HEK293 (cell line): ENCODE measurements around the gene LAT.
A peak's percentile ranks its signal among the peaks of the same experiment; 100 is the strongest.

Source experiments
- CTCF ChIA-PET: fragments of 350-600 bp; formaldehyde crosslinking; extraction: SDS; loops from one replicate; lab custom pipeline; 2021; ENCODE audit warnings: antibody characterized with exemption; lab: Yijun Ruan, JAX
- POLR2A ChIA-PET: fragments of 300-600 bp; formaldehyde crosslinking; extraction: SDS; loops from one replicate; lab custom pipeline; 2020; ENCODE audit warnings: antibody characterized with exemption, inconsistent platforms; lab: Yijun Ruan, JAX
- H3K27ac ChIP-seq: fragments of 200-500 bp; sonication (Bioruptor generic); 2 replicates; pipeline ENCODE4 v1.5.1; 2014; ENCODE audit warnings: low read depth, low read length, control low read depth, inconsistent platforms; ENCODE audit errors: extremely low read depth
- H3K36me3 ChIP-seq, 2 experiments: fragments of 200-500 bp in 1 of 2; sonication (Bioruptor generic) in 1 of 2; 1 replicate in 1 of 2; 2 replicates in 1 of 2; pipeline ENCODE4 v1.5.1; 2014 to 2017; ENCODE audit warnings: inconsistent platforms in 2 of 2, low read length in 2 of 2; ENCODE audit not compliant: control insufficient read depth in 2 of 2, insufficient read depth in 1 of 2
- H3K4me1 ChIP-seq: fragments of 200-500 bp; sonication (Bioruptor generic); 2 replicates; pipeline ENCODE4 v1.5.1; 2014; ENCODE audit warnings: mild to moderate bottlenecking, low read length, inconsistent platforms; ENCODE audit not compliant: control insufficient read depth, insufficient read depth
- H3K4me3 ChIP-seq: 2 replicates; pipeline ENCODE4 v1.5.1; 2011; ENCODE audit warnings: low read depth, mild to moderate bottlenecking, control low read depth, low read length, moderate library complexity
- H3K9me3 ChIP-seq: fragments of 200-500 bp; sonication (Bioruptor generic); 2 replicates; pipeline ENCODE4 v1.5.1; 2014; ENCODE audit warnings: low read depth, low read length, inconsistent platforms; ENCODE audit not compliant: control insufficient read depth, insufficient read depth
- BCL11B ChIP-seq: fragments of 450-650 bp; formaldehyde crosslinking; IDR thresholded peaks from 2 replicates; pipeline ENCODE4 v1.5.1; 2016; ENCODE audit warnings: low read depth, missing biosample characterization, missing genetic modification characterization
- GLIS1 ChIP-seq: fragments of 450-650 bp; formaldehyde crosslinking; IDR thresholded peaks from 2 replicates; pipeline ENCODE4 v1.5.1; 2016; ENCODE audit warnings: missing biosample characterization, missing genetic modification characterization
- OVOL3 ChIP-seq: fragments of 450-650 bp; formaldehyde crosslinking; IDR thresholded peaks from 2 replicates; pipeline ENCODE4 v1.5.1; 2016; ENCODE audit warnings: missing biosample characterization, missing genetic modification characterization
- REPIN1 ChIP-seq: fragments of 450-650 bp; formaldehyde crosslinking; IDR thresholded peaks from 2 replicates; pipeline ENCODE4 v1.5.1; 2017; ENCODE audit warnings: missing biosample characterization, missing genetic modification characterization, low read depth
- YY2 ChIP-seq: fragments of 450-650 bp; formaldehyde crosslinking; IDR thresholded peaks from 2 replicates; pipeline ENCODE4 v1.5.1; 2016; ENCODE audit warnings: missing biosample characterization, missing genetic modification characterization
- ZNF121 ChIP-seq: fragments of 450-650 bp; formaldehyde crosslinking; IDR thresholded peaks from 2 replicates; pipeline ENCODE4 v1.5.1; 2016; ENCODE audit warnings: missing biosample characterization, missing genetic modification characterization
- ZNF184 ChIP-seq: fragments of 450-650 bp; IDR thresholded peaks from 2 replicates; pipeline ENCODE4 v1.5.1; 2018; ENCODE audit warnings: missing biosample characterization, mild to moderate bottlenecking, missing genetic modification characterization
- ZNF24 ChIP-seq: fragments of 450-650 bp; formaldehyde crosslinking; IDR thresholded peaks from 2 replicates; pipeline ENCODE4 v1.5.1; 2016; ENCODE audit warnings: missing biosample characterization, missing genetic modification characterization
- ZNF248 ChIP-seq: fragments of 450-650 bp; formaldehyde crosslinking; IDR thresholded peaks from 2 replicates; pipeline ENCODE4 v1.5.1; 2017; ENCODE audit warnings: missing biosample characterization, missing genetic modification characterization
- ZNF433 ChIP-seq: fragments of 450-650 bp; formaldehyde crosslinking; IDR thresholded peaks from 2 replicates; pipeline ENCODE4 v1.5.1; 2016; ENCODE audit warnings: missing biosample characterization, missing genetic modification characterization, low read depth
- ZNF521 ChIP-seq: fragments of 450-650 bp; formaldehyde crosslinking; IDR thresholded peaks from 2 replicates; pipeline ENCODE4 v1.5.1; 2017; ENCODE audit warnings: missing biosample characterization, mild to moderate bottlenecking, missing genetic modification characterization
- ZNF610 ChIP-seq: fragments of 450-650 bp; formaldehyde crosslinking; IDR thresholded peaks from 2 replicates; pipeline ENCODE4 v1.5.1; 2016; ENCODE audit warnings: missing biosample characterization, missing genetic modification characterization, borderline replicate concordance
- TF ChIP-seq, protein P1 (sequence below): fragments of 450-650 bp; formaldehyde crosslinking; IDR thresholded peaks from 2 replicates; pipeline ENCODE4 v1.5.1; 2016; ENCODE audit warnings: missing biosample characterization, missing genetic modification characterization
- TF ChIP-seq, protein P2 (sequence below): fragments of 450-650 bp; formaldehyde crosslinking; IDR thresholded peaks from 2 replicates; pipeline ENCODE4 v1.5.1; 2016; ENCODE audit warnings: missing biosample characterization, missing genetic modification characterization
- TF ChIP-seq, protein P3 (sequence below): fragments of 450-650 bp; formaldehyde crosslinking; IDR thresholded peaks from 2 replicates; pipeline ENCODE4 v1.5.1; 2016; ENCODE audit warnings: missing biosample characterization, missing genetic modification characterization
- TF ChIP-seq, protein P4 (sequence below): fragments of 450-650 bp; formaldehyde crosslinking; IDR thresholded peaks from 2 replicates; pipeline ENCODE4 v1.5.1; 2016; ENCODE audit warnings: missing biosample characterization, missing genetic modification characterization
- TF ChIP-seq, protein P5 (sequence below): fragments of 450-650 bp; formaldehyde crosslinking; IDR thresholded peaks from 2 replicates; pipeline ENCODE4 v1.5.1; 2016; ENCODE audit warnings: missing biosample characterization, missing genetic modification characterization
- TF ChIP-seq, protein P6 (sequence below): fragments of 450-650 bp; formaldehyde crosslinking; IDR thresholded peaks from 2 replicates; pipeline ENCODE4 v1.5.1; 2016; ENCODE audit warnings: missing biosample characterization, missing genetic modification characterization
- TF ChIP-seq, protein P7 (sequence below): fragments of 450-650 bp; formaldehyde crosslinking; IDR thresholded peaks from 2 replicates; pipeline ENCODE4 v1.5.1; 2017; ENCODE audit warnings: missing biosample characterization, mild to moderate bottlenecking, missing genetic modification characterization, moderate library complexity

The LAT gene

DNA sequence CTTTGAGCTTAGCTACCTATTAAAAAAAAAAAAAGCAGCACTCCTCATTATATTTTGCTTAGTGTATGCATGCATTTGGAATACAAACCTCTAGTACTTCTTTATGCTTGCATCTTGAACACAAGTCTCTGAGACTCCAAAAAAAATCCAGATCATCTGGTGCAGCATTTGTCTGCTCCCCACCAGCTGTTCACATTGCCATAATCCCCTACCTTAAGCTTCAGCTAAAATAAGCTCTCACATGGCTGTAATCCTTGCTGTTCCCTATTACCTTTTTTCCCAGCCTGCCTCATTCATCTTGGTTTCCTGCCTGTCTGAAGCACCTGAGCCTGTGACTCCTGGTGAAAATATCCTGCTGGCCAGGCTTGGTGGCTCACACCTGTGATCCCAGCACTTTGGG, 41.6 kb upstream of the LAT start (continued):
- TF ChIP-seq, protein P1, sequence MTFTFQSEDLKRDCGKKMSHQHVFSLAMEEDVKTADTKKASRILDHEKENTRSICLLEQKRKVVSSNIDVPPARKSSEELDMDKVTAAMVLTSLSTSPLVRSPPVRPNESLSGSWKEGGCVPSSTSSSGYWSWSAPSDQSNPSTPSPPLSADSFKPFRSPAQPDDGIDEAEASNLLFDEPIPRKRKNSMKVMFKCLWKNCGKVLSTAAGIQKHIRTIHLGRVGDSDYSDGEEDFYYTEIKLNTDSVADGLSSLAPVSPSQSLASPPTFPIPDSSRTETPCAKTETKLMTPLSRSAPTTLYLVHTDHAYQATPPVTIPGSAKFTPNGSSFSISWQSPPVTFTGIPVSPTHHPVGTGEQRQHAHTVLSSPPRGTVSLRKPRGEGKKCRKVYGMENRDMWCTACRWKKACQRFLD (tag by site-specific recombination), result no peak
- TF ChIP-seq ZNF610 (tag by site-specific recombination), result no peak
- no peak for TF ChIP-seq REPIN1 (tag by site-specific recombination)
- TF ChIP-seq, protein P2, sequence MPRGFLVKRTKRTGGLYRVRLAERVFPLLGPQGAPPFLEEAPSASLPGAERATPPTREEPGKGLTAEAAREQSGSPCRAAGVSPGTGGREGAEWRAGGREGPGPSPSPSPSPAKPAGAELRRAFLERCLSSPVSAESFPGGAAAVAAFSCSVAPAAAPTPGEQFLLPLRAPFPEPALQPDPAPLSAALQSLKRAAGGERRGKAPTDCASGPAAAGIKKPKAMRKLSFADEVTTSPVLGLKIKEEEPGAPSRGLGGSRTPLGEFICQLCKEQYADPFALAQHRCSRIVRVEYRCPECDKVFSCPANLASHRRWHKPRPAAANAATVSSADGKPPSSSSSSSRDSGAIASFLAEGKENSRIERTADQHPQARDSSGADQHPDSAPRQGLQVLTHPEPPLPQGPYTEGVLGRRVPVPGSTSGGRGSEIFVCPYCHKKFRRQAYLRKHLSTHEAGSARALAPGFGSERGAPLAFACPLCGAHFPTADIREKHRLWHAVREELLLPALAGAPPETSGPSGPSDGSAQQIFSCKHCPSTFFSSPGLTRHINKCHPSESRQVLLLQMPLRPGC (tag by site-specific recombination), result no peak
- TF ChIP-seq ZNF24 (tag by site-specific recombination), result no peak
- no peak for TF ChIP-seq ZNF184 (tag by site-specific recombination)
- TF ChIP-seq GLIS1 (tag by site-specific recombination), result no peak
- TF ChIP-seq, protein P3, sequence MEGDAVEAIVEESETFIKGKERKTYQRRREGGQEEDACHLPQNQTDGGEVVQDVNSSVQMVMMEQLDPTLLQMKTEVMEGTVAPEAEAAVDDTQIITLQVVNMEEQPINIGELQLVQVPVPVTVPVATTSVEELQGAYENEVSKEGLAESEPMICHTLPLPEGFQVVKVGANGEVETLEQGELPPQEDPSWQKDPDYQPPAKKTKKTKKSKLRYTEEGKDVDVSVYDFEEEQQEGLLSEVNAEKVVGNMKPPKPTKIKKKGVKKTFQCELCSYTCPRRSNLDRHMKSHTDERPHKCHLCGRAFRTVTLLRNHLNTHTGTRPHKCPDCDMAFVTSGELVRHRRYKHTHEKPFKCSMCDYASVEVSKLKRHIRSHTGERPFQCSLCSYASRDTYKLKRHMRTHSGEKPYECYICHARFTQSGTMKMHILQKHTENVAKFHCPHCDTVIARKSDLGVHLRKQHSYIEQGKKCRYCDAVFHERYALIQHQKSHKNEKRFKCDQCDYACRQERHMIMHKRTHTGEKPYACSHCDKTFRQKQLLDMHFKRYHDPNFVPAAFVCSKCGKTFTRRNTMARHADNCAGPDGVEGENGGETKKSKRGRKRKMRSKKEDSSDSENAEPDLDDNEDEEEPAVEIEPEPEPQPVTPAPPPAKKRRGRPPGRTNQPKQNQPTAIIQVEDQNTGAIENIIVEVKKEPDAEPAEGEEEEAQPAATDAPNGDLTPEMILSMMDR, result no peak
- no peak for TF ChIP-seq OVOL3
- no peak for TF ChIP-seq ZNF521
- TF ChIP-seq BCL11B (tag by site-specific recombination), result no peak

DNA sequence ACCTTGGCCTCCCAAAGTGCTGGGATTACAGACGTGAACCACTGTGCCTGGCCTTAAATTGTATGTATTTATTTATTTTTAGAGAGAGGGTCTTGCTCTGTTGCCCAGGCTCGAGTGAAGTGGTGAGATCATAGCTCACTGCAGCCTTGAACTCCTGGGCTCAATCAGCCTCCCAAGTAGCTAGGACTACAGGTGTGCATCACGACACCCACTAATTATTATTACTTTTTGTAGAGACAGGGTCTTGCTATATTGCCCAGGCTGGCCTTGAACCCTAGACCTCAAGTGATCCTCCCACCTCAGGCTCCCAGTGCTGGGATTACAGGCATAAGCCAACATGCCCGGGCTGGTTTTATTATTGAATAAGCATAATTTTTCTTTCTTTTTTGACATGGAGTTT, 38.2 kb upstream of the LAT start:
- no peaks in the 10 kb centered on the region for H3K36me3 ChIP-seq
- H3K27ac ChIP-seq, result no peak overlapping the region
- CTCF ChIA-PET, result interaction anchor here (0.6 kb wide), 2 partner anchors 70 to 116 kb away, joined by 3 read pairs; no protein-coding TSS in a partner anchor
- no peaks in the 10 kb centered on the region for H3K9me3 ChIP-seq
- H3K4me3 ChIP-seq, result no peak overlapping the region
- H3K4me1 ChIP-seq, result no peaks in the 10 kb centered on the region
- TF ChIP-seq ZNF121 (tag by site-specific recombination), result peak; percentile 98
- TF ChIP-seq, protein P4, sequence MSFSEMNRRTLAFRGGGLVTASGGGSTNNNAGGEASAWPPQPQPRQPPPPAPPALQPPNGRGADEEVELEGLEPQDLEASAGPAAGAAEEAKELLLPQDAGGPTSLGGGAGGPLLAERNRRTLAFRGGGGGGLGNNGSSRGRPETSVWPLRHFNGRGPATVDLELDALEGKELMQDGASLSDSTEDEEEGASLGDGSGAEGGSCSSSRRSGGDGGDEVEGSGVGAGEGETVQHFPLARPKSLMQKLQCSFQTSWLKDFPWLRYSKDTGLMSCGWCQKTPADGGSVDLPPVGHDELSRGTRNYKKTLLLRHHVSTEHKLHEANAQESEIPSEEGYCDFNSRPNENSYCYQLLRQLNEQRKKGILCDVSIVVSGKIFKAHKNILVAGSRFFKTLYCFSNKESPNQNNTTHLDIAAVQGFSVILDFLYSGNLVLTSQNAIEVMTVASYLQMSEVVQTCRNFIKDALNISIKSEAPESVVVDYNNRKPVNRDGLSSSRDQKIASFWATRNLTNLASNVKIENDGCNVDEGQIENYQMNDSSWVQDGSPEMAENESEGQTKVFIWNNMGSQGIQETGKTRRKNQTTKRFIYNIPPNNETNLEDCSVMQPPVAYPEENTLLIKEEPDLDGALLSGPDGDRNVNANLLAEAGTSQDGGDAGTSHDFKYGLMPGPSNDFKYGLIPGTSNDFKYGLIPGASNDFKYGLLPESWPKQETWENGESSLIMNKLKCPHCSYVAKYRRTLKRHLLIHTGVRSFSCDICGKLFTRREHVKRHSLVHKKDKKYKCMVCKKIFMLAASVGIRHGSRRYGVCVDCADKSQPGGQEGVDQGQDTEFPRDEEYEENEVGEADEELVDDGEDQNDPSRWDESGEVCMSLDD (tag by site-specific recombination), result no peak
- POLR2A ChIA-PET, result no interaction called here

DNA sequence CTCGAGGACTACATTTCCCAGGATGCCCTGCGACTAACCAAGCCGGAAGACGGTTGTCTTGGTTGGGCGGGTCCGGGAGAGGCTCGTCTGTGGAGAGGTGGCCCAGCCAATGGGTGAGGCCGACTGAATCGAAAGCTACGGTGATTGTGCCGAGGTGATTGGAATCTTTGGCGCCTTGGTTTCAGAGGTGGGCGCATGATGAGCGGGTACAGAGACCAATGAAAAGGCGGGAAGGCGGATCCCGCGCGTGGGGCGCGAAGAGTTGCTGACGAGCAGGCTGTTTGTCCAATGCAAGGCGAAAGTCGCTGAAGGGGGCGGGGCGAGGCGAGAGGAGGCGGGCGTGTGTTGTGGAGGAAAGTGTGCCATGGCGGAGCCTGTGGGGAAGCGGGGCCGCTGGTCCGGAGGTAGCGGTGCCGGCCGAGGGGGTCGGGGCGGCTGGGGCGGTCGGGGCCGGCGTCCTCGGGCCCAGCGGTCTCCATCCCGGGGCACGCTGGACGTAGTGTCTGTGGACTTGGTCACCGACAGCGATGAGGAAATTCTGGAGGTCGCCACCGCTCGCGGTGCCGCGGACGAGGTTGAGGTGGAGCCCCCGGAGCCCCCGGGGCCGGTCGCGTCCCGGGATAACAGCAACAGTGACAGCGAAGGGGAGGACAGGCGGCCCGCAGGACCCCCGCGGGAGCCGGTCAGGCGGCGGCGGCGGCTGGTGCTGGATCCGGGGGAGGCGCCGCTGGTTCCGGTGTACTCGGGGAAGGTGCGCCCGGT, 34.0 kb upstream of the LAT start, which contains the start of gene NFATC2IP:
Gene NFATC2IP (plus strand): TSS at position 290 of the 762 bp plus-strand sequence. CDS start 75 bp downstream, at position 365.
- H3K4me1 ChIP-seq, result no peaks in the 10 kb centered on the region
- POLR2A ChIA-PET, result interaction anchor here (0.5 to 2.2 kb wide), 14 partner anchors 12 to 128 kb away, joined by 3 to 15 read pairs (median 4); partner anchors contain the start of genes ATP2A1, ATXN2L, RABEP2 and SH2B1
- H3K36me3 ChIP-seq, result peaks cover 33 to 39% of the 10 kb centered on the region in 2 experiments
- peak within 1 kb of the TSS; percentile 90 for H3K4me3 ChIP-seq
- CTCF ChIA-PET, result interaction anchor here (0.6 to 0.7 kb wide), 3 partner anchors 22 to 788 kb away, joined by 3 to 4 read pairs (median 3); no protein-coding TSS in a partner anchor
- H3K9me3 ChIP-seq, result no peaks in the 10 kb centered on the region
- H3K27ac ChIP-seq, result peak within 1 kb of the TSS; percentile 83
- TF ChIP-seq, protein P5, sequence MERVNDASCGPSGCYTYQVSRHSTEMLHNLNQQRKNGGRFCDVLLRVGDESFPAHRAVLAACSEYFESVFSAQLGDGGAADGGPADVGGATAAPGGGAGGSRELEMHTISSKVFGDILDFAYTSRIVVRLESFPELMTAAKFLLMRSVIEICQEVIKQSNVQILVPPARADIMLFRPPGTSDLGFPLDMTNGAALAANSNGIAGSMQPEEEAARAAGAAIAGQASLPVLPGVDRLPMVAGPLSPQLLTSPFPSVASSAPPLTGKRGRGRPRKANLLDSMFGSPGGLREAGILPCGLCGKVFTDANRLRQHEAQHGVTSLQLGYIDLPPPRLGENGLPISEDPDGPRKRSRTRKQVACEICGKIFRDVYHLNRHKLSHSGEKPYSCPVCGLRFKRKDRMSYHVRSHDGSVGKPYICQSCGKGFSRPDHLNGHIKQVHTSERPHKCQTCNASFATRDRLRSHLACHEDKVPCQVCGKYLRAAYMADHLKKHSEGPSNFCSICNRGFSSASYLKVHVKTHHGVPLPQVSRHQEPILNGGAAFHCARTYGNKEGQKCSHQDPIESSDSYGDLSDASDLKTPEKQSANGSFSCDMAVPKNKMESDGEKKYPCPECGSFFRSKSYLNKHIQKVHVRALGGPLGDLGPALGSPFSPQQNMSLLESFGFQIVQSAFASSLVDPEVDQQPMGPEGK (tag by site-specific recombination), result no peak; the same call in 1 of the 2 replicates
- TF ChIP-seq, protein P6, sequence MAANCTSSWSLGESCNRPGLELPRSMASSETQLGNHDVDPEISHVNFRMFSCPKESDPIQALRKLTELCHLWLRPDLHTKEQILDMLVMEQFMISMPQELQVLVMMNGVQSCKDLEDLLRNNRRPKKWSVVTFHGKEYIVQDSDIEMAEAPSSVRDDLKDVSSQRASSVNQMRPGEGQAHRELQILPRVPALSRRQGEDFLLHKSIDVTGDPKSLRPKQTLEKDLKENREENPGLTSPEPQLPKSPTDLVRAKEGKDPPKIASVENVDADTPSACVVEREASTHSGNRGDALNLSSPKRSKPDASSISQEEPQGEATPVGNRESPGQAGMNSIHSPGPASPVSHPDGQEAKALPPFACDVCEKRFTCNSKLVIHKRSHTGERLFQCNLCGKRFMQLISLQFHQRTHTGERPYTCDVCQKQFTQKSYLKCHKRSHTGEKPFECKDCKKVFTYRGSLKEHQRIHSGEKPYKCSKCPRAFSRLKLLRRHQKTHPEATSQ (tag by site-specific recombination), result 0 out of 2 replicates have a peak, but pooled peaks have one; percentile 41
- TF ChIP-seq ZNF433 (tag by site-specific recombination) (no peak), ZNF248 (tag by site-specific recombination) (no peak), YY2 (tag by site-specific recombination) (peak; percentile 87)
- TF ChIP-seq, protein P7, sequence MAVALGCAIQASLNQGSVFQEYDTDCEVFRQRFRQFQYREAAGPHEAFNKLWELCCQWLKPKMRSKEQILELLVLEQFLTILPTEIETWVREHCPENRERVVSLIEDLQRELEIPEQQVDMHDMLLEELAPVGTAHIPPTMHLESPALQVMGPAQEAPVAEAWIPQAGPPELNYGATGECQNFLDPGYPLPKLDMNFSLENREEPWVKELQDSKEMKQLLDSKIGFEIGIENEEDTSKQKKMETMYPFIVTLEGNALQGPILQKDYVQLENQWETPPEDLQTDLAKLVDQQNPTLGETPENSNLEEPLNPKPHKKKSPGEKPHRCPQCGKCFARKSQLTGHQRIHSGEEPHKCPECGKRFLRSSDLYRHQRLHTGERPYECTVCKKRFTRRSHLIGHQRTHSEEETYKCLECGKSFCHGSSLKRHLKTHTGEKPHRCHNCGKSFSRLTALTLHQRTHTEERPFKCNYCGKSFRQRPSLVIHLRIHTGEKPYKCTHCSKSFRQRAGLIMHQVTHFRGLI (tag by site-specific recombination), result peak; percentile 90
